Upper lobe of left lung (tissue), 6 donors: ENCODE data around the gene MCMBP. TPM values are rescaled to one million over a fixed set of nuclear protein-coding genes. Genes with fewer than 3 reads are reported as not detected.
"Not testable (repeated sequence)": the region's sequence is repeated elsewhere in the genome, so short reads cannot be mapped to it uniquely, and the experiment has no call there.

Experiments
- ATAC-seq, 2 donors: fragments of 200-7000 bp; cut with Tn5 transposase; one replicate each; pipeline ENCODE4 v1.9.1; 2022; ENCODE audit warnings: mild to moderate bottlenecking in 2 of 2, moderate library complexity in 2 of 2; ENCODE audit not compliant: low FRiP score in 2 of 2
- DNase-seq, 2 donors: peaks; one replicate each; pipeline ENCODE4 v3.0.0-alpha.2; 2019 to 2020
- H3K27ac ChIP-seq, 4 donors: fragments of 200-600 bp; sonication (generic); one replicate each; pipeline ENCODE4 v1.5.1; 2016 to 2019
- H3K27me3 ChIP-seq, 4 donors: fragments of 200-600 bp; sonication (generic); one replicate each; pipeline ENCODE4 v1.5.1; 2017 to 2019
- H3K36me3 ChIP-seq, 4 donors: fragments of 200-600 bp; sonication (generic); one replicate each; pipeline ENCODE4 v1.5.1; 2016 to 2019
- H3K4me1 ChIP-seq, 4 donors: fragments of 200-600 bp; sonication (generic); one replicate each; pipeline ENCODE4 v1.5.1; 2018 to 2019
- H3K4me3 ChIP-seq, 4 donors: fragments of 200-600 bp; sonication (generic); one replicate each; pipeline ENCODE4 v1.5.1; 2017 to 2019; ENCODE audit warnings: mild to moderate bottlenecking in 2 of 4, moderate library complexity in 1 of 4
- H3K9me3 ChIP-seq, 4 donors: fragments of 200-600 bp; sonication (generic); one replicate each; pipeline ENCODE4 v1.5.1; 2018 to 2019
- EP300 ChIP-seq, 4 donors: sonication (generic); formaldehyde crosslinking; IDR thresholded peaks; one replicate each; pipeline ENCODE4 v1.5.1; 2017; ENCODE audit warnings: antibody characterized with exemption in 4 of 4, control low read depth in 2 of 4
- POLR2A ChIP-seq, 4 donors: fragments of 450-650 bp; IDR thresholded peaks; one replicate each; pipeline ENCODE4 v1.5.1; 2016 to 2017; ENCODE audit warnings: antibody characterized with exemption in 4 of 4, mild to moderate bottlenecking in 2 of 4
- POLR2AphosphoS5 ChIP-seq, 2 donors: sonication (generic); formaldehyde crosslinking; IDR thresholded peaks; one replicate each; pipeline ENCODE4 v1.5.1; 2017; ENCODE audit warnings: antibody characterized with exemption in 2 of 2
- WGBS, 2 donors: methylation state at CpG; one replicate each; pipeline ENCODE4 v1.1.5; 2017 to 2018; 5-methylcytosine and 5-hydroxymethylcytosine counted together
- total RNA-seq, 6 donors: library from RNA; depleted of rRNA in 4 of 6; stranded (reverse); fragments of >200 nt in 4 of 6; gene quantifications; one replicate each; pipeline versions ENCODE4 v1.1.0 to v1.2.1, GENCODE V29; 2016 to 2021
- TF ChIP-seq, protein P1 (sequence below), 6 experiments: fragments of 450-650 bp in 4 of 6; fragments of 200-600 bp in 2 of 6; sonication (generic) in 2 of 6; IDR thresholded peaks; one replicate each; pipeline ENCODE4 v1.5.1; 2016 to 2019; ENCODE audit warnings: antibody characterized with exemption in 6 of 6
- donor health status: DM: no; HTN: no; CAD: no; lungs with moderate emphysema.
- donor health status: DM: no; HTN: yes; CAD: no; lungs with severe emphysema.

MCMBP gene
- total RNA-seq, 6 donors from 2014 or later, result 31.2 to 60.8 (median 50.7) TPM

DNA sequence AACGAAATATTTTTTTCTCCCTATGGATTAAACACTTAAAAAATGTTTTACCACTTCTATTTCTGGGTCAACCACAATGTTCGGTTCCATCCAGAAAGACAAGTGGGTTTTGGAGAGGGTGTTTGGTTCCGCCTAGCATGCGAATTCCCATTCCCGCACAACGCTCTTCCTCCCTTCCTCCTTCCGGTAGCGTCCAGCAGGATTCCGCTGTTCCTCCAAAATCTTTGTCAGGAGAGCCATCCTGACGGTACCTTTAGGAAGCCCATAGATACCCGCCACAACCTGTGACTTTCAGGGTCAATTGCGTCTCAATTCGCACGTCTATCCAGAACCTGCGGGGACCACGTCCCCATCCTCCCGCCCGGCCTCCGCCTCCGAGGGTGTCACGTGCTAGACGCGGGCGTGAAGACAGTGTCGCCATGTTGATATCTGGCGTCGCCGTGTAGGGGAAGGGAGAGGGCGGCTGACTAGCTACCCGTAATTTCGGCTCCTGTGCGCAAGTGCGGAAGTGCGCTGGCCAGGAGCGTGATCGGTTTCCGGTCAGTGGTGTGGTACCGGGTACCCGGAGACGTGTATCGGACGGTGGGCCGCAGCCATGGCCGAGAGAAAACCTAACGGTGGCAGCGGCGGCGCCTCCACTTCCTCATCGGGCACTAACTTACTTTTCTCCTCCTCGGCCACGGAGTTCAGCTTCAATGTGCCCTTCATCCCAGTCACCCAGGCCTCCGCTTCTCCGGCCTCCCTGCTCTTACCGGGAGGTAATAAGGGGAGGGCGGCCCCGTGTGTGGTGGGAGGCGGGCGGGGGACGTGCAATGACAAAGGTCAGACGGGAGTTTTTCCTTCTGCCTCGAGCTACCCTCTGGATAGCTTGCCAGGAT lies 19.8 kb upstream of the MCMBP start, which contains the start of gene SEC23IP:
Gene SEC23IP (plus strand): TSS at position 543 of the 878 bp plus-strand sequence. CDS start 53 bp downstream, at position 596.
- peak within 1 kb of the TSS; percentile 67 to 97 (median 78) for H3K4me3 ChIP-seq
- H3K27ac ChIP-seq, result peak within 1 kb of the TSS; percentile 87 to 94 (median 88)
- no peaks in the 10 kb centered on the region for H3K36me3 ChIP-seq
- peak; percentile 98 to 99 for ATAC-seq
- no peaks in the 10 kb centered on the region for H3K9me3 ChIP-seq
- 0 to 1% methylated on average over 29 to 61 of the region's 61 CpGs for WGBS, 2 donors
- peaks cover 36 to 52% (median 49%) of the 10 kb centered on the region in 4 donors for H3K4me1 ChIP-seq
- H3K27me3 ChIP-seq, result no peaks in the 10 kb centered on the region
- TF ChIP-seq EP300 (IDR thresholded peaks at IDR 0.05), result peak in 1 of 4 donors; percentile 68
- peak; percentile 96 to 97 for TF ChIP-seq POLR2AphosphoS5 (IDR thresholded peaks at IDR 0.05)
- TF ChIP-seq, protein P1, sequence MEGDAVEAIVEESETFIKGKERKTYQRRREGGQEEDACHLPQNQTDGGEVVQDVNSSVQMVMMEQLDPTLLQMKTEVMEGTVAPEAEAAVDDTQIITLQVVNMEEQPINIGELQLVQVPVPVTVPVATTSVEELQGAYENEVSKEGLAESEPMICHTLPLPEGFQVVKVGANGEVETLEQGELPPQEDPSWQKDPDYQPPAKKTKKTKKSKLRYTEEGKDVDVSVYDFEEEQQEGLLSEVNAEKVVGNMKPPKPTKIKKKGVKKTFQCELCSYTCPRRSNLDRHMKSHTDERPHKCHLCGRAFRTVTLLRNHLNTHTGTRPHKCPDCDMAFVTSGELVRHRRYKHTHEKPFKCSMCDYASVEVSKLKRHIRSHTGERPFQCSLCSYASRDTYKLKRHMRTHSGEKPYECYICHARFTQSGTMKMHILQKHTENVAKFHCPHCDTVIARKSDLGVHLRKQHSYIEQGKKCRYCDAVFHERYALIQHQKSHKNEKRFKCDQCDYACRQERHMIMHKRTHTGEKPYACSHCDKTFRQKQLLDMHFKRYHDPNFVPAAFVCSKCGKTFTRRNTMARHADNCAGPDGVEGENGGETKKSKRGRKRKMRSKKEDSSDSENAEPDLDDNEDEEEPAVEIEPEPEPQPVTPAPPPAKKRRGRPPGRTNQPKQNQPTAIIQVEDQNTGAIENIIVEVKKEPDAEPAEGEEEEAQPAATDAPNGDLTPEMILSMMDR (IDR thresholded peaks at IDR 0.05), result peak in 2 of 6 experiments; percentile 27 to 34
- peak in 3 of 4 donors; percentile 72 to 86 (median 78) for TF ChIP-seq POLR2A (IDR thresholded peaks at IDR 0.05)
- peak; percentile 96 to 98 for DNase-seq

- not testable (repeated sequence) for H3K27me3 ChIP-seq, H3K36me3 ChIP-seq, H3K9me3 ChIP-seq, DNase-seq
- H3K4me3 ChIP-seq, result peak overlapping the region; percentile 67 to 97 (median 78)
- ATAC-seq, result peak in 1 of 2 donors; percentile 1
- H3K4me1 ChIP-seq, result peaks cover 30 to 46% (median 43%) of the 10 kb centered on the region in 4 donors
- H3K27ac ChIP-seq, result peak overlapping the region; percentile 87 to 94 (median 88)
- WGBS, 2 donors, result 70 to 72% methylated on average over 14 of the region's 14 CpGs
Observed at GRCh38 chr10:119891849-119892187, 19.2 kb upstream of the MCMBP start.

DNA sequence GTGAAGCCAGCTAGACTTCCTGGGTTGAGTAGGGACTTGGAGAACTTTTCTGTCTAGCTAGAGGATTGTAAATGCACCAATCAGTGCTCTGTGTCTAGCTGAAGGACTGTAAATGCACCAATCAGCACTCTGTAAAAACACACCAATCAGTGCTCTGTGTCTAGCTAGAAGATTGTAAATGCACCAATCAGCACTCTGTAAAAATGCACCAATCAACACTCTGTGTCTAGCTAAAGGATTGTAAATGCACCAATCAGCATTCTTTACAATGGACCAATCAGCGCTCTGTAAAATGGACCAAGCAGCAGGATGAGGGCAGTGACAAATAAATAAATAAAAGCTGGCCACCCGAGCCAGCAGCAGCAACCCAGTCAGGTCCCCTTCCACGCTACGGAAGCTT lies 17.7 kb upstream of the MCMBP start:
- H3K27ac ChIP-seq, H3K9me3 ChIP-seq, H3K4me3 ChIP-seq, DNase-seq, ATAC-seq, H3K36me3 ChIP-seq, H3K27me3 ChIP-seq: not testable (repeated sequence)
- WGBS, 2 donors, result 70 to 93% methylated on average over 4 of the region's 4 CpGs
- H3K4me1 ChIP-seq, result peaks cover 16 to 31% (median 28%) of the 10 kb centered on the region in 4 donors

- H3K27me3 ChIP-seq, H3K4me3 ChIP-seq, H3K9me3 ChIP-seq, H3K27ac ChIP-seq, ATAC-seq, DNase-seq, H3K36me3 ChIP-seq: not testable (repeated sequence)
- 30 to 59% methylated on average over 3 of the region's 3 CpGs for WGBS, 2 donors
- peaks cover 10 to 20% (median 19%) of the 10 kb centered on the region in 4 donors for H3K4me1 ChIP-seq
Observed at GRCh38 chr10:119889201-119889600, 16.6 kb upstream of the MCMBP start.

- not testable (repeated sequence) for H3K27me3 ChIP-seq, DNase-seq, H3K27ac ChIP-seq, H3K9me3 ChIP-seq, H3K36me3 ChIP-seq, ATAC-seq, H3K4me3 ChIP-seq
- 43 to 65% methylated on average over 3 of the region's 3 CpGs for WGBS, 2 donors
- H3K4me1 ChIP-seq, result peaks cover 5 to 15% (median 14%) of the 10 kb centered on the region in 4 donors
Observed at GRCh38 chr10:119888715-119889114, 16.1 kb upstream of the MCMBP start.

DNA sequence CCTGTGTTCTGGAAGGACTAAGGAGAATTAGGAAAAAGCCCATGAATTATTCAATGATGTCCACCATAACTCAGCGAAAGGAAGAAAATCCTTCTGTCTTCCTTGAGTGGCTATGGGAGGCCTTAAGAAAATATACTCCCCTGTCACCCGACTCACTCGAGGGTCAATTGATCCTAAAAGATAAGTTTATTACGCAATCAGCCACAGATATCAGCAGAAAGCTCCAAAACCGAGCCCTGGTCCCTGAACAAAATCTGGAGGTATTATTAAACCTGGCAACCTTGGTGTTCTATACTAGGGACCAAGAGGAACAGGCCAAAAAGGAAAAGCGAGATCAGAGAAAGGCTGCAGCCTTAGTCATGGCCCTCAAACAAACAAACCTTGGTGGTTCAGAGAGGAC lies 13.4 kb upstream of the MCMBP start:
- not testable (repeated sequence) for DNase-seq, H3K9me3 ChIP-seq, ATAC-seq, H3K36me3 ChIP-seq, H3K27ac ChIP-seq, H3K4me3 ChIP-seq, H3K27me3 ChIP-seq, H3K4me1 ChIP-seq
- WGBS, 2 donors, result 73 to 77% methylated on average over 6 of the region's 6 CpGs

DNA sequence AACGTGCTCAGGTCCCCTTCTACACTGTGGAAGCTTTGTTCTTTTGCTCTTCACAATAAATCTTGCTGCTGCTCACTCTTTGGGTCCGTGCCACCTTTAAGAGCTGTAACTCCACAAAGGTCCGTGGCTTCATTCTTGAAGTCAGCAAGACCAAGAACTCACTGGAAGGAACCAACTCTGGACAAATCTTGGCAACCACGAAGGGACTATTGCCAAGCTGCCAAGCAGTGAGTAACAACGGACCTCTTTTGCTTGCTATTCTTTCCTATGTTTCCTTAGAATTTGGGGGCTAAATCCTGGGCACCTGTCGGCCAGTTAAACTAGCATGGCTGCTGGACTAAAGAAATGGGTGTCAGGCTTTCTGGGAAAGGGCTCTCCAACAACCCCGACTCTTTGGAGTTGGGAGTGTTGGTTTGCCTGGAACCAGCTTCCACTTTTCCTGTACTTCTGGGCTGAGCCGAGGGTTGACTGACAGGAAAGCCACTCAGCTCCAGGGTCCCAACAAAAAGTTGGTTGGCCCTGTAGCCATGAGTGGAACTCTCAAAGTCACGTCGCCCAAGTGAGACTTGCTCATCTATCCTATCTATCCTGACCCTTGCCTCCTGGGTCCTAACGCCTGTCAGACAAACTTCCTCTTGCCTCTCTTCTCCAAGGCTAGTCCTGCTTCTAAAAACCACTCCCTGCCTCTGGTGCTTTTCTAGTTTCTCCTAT lies 11.4 kb upstream of the MCMBP start:
- not testable (repeated sequence) for ATAC-seq
- 78 to 79% methylated on average over 10 to 11 of the region's 11 CpGs for WGBS, 2 donors

More for the DNA sequence above, 11.4 kb upstream of the MCMBP start:
- H3K9me3 ChIP-seq, H3K27ac ChIP-seq, H3K4me1 ChIP-seq, H3K36me3 ChIP-seq, H3K4me3 ChIP-seq, H3K27me3 ChIP-seq, DNase-seq: not testable (repeated sequence)
